Measurements from ENCODE around the gene CALM3.

CALM3 gene

DNA sequence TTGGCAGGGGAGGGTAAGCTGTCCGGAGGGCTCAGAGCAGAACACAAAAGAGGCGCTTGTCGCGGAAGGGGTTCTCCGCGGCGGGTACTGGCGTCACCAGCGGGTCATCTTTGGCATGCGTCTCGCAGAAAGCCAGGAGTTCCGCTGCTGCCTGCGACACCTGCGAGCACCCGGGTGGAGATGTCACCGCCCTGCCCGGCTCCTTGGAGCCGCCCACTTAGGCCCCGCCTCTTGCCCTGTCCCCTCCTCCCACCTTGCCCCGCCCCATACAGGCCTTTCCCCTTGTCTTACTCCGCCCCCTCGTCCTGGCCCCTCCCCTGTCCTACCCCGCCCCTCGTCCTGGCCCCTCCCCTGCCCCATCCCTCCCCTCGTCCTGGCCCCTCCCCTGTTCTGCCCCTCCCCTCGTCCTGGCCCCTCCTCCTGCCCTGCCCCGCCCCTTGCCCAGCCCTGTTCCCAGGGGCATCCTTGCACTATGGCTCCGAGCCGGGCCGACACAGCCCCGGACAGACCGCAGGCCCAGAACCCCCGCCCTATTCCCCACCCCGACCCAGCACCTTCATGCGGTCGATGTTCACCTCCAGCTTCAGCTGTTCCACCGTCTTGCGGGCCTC is 33.0 kb downstream of the CALM3 start:
- H3K4me3 ChIP-seq (ENCODE audit: low read depth, low read length): peak overlapping the region; percentile 54
- CTCF ChIA-PET: interaction anchor here (1.5 to 8.3 kb wide), 5 partner anchors 9 to 28 kb away, joined by 3 to 94 read pairs (median 27); partner anchors contain the start of genes DACT3 and PTGIR
- TF ChIP-seq, protein P1, sequence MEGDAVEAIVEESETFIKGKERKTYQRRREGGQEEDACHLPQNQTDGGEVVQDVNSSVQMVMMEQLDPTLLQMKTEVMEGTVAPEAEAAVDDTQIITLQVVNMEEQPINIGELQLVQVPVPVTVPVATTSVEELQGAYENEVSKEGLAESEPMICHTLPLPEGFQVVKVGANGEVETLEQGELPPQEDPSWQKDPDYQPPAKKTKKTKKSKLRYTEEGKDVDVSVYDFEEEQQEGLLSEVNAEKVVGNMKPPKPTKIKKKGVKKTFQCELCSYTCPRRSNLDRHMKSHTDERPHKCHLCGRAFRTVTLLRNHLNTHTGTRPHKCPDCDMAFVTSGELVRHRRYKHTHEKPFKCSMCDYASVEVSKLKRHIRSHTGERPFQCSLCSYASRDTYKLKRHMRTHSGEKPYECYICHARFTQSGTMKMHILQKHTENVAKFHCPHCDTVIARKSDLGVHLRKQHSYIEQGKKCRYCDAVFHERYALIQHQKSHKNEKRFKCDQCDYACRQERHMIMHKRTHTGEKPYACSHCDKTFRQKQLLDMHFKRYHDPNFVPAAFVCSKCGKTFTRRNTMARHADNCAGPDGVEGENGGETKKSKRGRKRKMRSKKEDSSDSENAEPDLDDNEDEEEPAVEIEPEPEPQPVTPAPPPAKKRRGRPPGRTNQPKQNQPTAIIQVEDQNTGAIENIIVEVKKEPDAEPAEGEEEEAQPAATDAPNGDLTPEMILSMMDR (IDR thresholded peaks at IDR 0.05; ENCODE audit: insufficient read depth, low read length, missing control alignments): no peak
- DNase-seq (ENCODE audit: low read depth, low spot score): no peak
- POLR2A ChIA-PET: interaction anchor here (0.9 kb wide), 1 partner anchor 33 kb away, joined by 3 read pairs; the partner anchor contains the start of gene CALM3

DNA sequence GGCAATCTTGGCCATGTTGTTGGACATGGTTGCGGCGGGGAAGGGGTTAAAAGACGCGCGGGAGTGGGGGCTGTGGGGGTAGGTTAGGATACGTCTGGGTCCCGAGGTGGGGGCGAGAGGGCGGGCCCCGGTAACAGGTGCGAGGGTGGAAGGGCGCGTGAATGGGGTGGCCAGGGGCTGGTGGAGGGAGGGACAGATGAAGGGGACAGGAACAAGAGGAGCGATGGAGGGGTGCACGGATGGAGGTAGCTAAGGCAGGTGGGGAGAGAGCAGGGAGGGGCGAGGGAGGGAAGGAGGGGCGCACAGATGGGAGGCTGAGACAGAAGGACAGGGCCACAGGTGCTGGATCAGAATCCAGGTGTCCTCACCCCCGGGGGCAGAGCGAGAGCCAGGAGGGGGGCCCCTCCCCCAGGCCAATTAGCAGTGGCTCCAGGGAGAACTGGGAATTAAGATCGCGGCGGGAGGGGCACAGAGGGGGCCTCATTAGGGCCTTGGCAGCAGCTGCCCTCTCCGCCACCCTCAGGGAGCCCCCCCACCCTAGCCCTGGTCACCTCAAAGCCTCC is 33.6 kb downstream of the CALM3 start:
- DNase-seq (ENCODE audit: low read depth, low spot score): no peak
- CTCF ChIA-PET: interaction anchor here (8.1 to 8.3 kb wide), 2 partner anchors 22 to 27 kb away, joined by 63 to 94 read pairs; partner anchors contain the start of gene DACT3
- POLR2A ChIA-PET: no interaction called here
- peak overlapping the region; percentile 48 for H3K4me3 ChIP-seq (ENCODE audit: low read depth, low read length)
- TF ChIP-seq, protein P1 (IDR thresholded peaks at IDR 0.05; ENCODE audit: insufficient read depth, low read length, missing control alignments): no peak

DNA sequence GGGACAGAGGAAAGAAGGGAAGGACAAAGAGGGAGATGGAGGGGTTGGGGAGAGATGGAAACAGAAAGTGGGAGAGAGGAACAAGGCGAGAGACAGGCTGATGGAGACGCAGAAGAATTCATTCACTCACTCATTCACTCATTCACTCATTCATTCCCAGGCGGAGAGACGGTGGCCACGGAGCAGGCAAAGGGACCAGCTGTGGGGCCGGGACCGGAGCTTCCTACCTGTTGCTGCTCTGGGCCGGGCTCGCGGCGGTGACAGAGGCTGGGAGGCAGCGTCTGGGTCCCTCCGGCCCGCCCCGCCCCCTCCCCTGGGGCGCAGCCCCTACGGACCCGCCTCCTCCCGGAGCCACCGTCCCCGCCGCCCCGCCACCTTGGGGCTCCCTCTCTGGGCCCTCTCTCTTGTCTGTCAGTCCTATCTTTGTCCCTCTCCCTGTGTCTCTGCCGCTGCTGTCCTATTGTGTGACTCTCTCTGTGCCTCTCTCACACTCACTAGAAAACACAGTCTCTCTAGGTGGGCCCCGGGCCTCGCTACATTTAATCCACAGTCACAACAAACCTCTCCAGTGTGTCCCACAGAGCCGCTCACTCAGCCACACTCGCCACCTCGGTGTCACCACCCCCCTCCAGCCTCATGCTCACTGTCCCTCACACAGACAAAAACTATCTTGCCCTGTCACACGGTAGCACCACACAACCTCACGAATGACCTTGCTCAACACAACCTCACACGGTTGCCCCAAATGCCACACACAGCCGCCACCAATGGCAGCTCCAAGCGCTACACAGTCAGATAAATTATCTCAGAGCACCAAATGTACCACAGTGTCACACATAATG is 35.0 kb downstream of the CALM3 start, which contains the start of gene GNG8:
TSS of gene GNG8 (minus strand) at position 283 of the 842 bp plus-strand sequence. CDS start 1,520 bp downstream, outside the sequence.
- no peak for DNase-seq (ENCODE audit: low read depth, low spot score)
- ChIA-PET CTCF (interaction anchor here (0.8 to 2.2 kb wide), 5 partner anchors 11 to 31 kb away, joined by 3 to 23 read pairs (median 5); partner anchors contain the start of genes DACT3 and PTGIR), POLR2A (no interaction called here)
- no peak within 1 kb of the TSS for H3K4me3 ChIP-seq (ENCODE audit: low read depth, low read length)
- TF ChIP-seq, protein P1 (IDR thresholded peaks at IDR 0.05; ENCODE audit: insufficient read depth, low read length, missing control alignments): no peak

DNA sequence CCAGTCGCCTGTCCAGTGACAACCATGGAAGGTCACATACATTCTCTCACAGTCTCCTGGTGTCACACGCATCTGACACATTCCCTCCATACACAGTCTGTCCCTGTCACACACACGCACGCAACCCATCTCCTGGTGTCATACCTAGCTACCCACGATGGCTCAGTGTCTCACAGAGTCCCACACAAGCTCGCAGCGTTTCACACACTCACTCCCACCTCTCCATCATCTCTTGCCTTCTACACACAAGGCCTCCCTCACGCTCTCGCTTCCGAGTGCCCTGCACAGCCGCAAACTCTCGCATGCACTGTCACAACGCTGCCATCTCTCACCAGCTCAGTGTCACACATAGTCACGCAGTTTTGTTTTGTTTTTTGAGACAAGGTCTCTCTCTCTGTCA is 36.1 kb downstream of the CALM3 start:
- DNase-seq (ENCODE audit: low read depth, low spot score): no peak
- H3K4me3 ChIP-seq (ENCODE audit: low read depth, low read length): no peak overlapping the region
- ChIA-PET CTCF (interaction anchor here (0.8 to 2.2 kb wide), 7 partner anchors 12 to 60 kb away, joined by 3 to 23 read pairs (median 4); partner anchors contain the start of genes DACT3 and PTGIR), POLR2A (no interaction called here)
- TF ChIP-seq, protein P1 (IDR thresholded peaks at IDR 0.05; ENCODE audit: insufficient read depth, low read length, missing control alignments): no peak

DNA sequence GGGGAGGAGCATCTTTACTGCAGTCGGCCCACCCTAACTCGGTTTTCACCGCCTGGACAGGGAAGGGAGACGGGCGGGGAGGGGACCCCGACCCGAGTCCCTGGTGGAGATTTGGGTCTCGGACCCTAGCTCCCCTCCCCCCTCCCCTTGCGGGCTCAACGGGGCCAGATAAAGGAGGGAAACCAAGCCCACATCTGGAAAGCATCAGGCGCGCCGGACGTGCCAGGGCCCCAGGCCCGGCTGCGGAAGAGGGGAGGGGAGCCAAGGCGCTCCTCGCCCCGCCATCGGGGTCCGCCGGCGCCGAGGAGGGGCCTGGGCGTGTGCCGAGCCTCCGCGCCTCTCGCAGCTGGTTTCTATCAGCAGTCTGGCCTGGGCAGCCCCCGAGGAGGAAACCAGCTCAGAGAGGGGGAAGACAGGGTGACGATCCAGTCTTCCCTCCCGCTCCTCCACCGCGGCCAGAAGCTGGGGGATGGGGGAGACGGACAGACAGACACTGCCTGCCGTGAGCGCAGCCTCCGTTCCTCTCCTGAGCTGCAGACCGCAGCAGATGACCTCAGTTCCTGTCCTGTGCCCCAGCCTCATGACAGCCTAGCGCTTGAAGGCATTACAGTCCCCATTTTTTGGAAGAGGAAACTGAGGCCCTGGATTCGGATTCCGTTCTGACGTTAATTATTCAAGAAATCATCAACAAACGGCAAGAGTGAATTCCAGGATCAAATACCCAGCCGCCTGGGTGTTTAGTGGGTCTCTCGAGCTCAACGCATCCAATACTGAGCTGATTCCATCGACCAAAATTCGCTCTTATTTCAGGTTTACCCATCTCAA is 38.4 kb downstream of the CALM3 start:
- ChIA-PET POLR2A (interaction anchor here (0.7 kb wide), 1 partner anchor 84 kb away, joined by 3 read pairs; no protein-coding TSS in a partner anchor), CTCF (interaction anchor here (0.7 to 1.5 kb wide), 7 partner anchors 13 to 82 kb away, joined by 3 to 4 read pairs (median 3); no protein-coding TSS in a partner anchor)
- TF ChIP-seq, protein P1 (IDR thresholded peaks at IDR 0.05; ENCODE audit: insufficient read depth, low read length, missing control alignments): no peak
- no peak for DNase-seq (ENCODE audit: low read depth, low spot score)
- H3K4me3 ChIP-seq (ENCODE audit: low read depth, low read length): peak overlapping the region; percentile 59
